HG02610 (cell line): ENCODE data around the gene RMI1.
"Not testable (repeated sequence)": the region's sequence is repeated elsewhere in the genome, so short reads cannot be mapped to it uniquely, and the experiment has no call there.

ENCODE experiments used
- ATAC-seq: cut with Tn5 transposase; IDR thresholded peaks from one replicate; pipeline ENCODE4 v1.9.1; 2021; ENCODE audit warnings: mild to moderate bottlenecking, moderate library complexity; ENCODE audit not compliant: unreplicated experiment

RMI1 gene

DNA sequence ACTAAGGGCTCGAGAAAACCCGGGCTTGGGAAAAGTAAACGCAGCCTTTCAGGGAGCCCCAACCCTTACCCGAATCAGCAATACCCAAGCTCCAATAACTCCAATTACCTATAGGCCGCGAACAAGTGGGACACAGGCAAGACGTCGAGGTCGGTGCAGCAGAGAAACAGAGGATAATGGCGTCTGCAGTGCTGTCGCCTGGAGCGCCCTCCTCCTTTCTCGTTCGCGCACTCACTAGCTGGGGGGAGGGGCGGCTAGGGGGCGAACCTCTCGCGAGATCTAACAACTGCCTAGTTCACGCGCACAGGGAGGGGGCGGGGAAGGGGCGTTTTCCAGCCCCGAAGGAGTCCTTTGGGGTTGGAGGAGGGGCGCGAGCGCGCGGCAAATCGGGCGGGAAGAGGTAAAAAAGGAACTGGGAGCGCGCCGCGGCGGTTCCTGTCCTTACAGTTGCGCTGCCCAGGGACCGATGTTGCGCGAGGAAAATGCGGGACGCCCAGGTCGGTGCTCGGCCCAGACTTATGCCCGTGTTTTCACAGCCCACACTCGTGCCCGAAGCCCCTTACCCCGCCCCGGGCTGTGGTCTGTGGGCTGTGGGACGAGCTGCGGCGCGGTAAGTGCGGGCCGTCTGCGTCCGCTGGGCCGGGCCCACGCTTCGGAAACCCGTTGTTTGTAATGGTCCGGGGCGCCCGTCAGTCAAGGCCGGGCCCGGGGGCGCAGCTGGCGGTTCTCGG is at the start of gene RMI1:
Gene RMI1, plus strand, starts transcription at position 411 of the 731 bp plus-strand sequence. CDS start 20,182 bp downstream, outside the sequence.
- ATAC-seq: peak; percentile 71

DNA sequence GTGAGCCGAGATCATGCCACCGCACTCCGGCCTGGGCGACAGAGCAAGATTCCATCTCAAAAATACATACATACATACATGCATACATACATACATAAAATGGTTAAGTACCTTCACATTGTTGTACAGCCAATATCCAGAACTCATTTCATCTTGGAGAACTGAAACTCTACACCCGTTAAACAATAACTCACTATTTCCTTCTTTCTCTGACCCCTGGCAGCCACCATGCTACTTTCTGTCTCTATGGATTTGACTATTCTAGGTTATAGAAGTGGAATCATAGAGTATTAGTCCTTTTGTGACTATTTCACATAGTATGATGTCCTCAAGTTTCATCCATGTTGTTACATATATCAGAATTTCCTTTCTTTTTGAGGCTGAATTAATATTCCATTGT is 49.7 kb upstream of the RMI1 start:
- no peak for ATAC-seq

DNA sequence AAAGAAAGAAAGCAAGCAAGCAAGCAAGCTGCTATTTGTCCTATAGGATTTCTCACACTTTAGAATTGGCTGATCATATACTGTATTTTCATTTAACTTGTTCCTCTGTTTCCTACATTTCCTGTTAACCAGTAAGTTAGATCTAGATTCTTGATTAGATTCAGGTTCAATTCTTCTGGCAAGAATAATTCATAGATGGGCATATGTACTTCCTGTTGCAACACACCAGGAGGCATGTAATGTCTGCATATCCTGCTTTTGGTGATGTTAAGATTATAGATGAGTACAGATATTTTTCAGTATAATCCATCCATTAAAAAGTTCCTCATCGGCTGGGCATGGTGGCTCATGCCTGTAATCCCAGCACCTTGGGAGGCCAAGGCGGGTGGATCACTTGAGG is 48.6 kb upstream of the RMI1 start:
- ATAC-seq: no peak

DNA sequence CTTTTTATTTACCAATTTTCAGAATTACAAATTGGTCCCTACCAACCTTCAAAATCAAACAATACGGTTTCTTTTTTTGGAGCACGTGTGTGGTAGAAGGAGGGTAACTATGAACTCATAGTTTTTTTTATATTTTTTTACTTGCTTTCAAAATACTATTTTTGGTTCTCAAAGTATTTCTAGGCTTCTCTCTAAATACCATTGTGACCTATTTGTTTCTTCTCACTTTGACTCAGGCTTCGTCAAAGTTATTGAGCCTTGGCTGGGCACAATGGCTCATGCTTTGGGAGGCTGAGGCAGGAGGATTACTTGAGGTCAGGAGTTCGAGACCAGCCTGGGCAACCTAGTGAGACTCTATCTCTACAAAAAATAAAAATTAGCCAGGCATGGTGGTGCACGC is 47.8 kb upstream of the RMI1 start:
- ATAC-seq: no peak

DNA sequence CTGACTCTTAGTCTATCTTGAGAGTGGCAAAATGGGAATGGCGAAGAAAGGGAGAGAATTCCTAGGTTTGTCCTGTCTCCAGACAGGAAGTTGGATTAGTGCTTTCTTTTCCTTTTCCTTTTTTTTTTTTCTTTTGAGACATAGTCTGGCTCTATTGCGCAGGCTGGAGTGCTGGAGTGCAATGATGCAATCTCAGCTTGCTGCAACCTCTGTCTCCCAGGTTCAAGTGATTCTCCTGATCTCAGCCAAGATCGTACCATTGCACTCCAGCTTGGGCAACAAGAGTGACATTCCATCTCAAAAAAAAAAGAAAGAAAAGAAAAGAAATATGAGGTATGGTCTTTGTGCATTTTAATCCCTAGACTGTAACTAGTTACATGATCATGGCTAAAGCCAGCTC is 46.8 kb upstream of the RMI1 start:
- ATAC-seq: no peak

DNA sequence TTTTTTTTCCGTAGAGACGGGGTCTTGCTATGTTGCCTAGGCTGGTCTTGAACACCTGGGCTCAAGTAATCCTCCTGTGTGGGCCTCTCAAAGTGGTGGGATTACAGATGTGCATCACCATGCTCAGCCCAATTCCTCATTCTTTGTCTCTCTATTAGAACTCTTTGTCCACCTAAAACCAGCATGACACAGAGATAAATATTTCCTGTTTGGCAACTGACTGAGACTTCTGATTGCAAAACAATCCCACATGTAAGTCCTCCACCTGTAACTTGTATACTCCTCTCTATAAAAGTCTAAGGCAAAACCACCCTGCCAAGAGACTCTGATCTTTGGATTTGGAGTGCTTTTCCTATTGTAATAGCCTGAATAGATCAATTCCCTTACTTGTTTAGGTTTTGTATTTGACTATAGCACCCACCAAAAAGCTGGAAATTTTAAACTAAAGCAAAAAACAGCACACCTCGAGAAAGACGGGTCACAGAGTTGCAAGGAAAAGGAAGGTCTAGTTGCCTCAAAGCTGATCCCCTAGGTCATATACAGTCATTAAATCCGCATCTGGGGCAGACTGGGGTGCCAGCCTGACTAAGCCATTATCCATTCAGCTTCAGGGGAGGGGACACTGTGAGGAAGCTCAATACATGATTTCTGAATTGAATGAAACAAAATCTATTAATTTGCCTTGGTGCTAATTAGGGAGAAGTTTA is 45.9 kb upstream of the RMI1 start:
- ATAC-seq: no peak

DNA sequence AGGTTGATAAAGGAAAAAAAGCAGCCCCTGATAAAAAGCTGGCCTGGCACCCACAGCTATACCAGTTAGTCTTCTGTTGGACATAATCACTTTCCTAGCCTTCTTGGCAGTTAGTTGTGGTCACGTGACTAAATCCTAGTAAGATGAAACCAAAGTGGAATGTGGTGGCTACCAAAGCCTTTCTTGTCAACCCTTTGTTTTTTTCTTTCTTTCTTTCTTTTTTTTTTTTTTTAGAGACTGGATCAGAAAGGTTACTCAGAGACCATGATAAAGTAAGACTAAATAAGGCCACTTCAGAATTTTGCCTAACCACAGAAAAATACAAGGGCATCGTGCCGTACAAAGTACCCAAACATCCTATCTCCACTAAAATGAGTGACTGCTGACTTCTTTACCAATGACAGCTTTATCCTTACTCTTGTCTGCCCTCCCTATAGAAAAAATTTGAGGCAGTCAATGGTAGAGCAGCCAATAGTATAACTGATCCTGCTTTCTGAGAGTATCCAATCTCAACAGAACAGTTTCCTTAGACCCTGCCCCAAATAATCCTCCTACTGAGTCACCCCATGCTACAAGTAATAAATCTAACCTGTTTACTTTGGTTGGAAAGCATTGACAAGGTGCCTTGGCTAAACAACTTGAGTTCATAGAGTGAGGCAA is 45.2 kb upstream of the RMI1 start:
- no peak for ATAC-seq

DNA sequence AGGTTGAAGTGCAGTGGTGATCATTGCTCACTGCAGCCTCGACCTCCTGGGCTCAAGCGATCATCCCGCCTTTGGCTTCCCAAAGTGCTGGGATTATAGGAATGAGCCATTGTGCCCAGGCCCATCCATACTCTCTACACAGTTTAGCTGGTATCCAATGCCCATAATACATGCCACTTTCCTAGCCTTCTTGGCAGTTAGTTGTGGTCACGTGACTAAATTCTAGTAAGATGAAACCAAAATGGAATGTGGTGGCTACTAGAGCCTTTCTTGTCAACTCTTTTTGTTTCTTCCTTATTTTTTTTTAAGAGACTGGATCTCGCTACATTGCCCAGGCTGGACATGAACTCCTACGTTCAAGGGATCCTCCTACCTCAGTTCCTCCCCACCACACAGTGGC is 44.1 kb upstream of the RMI1 start:
- no peak for ATAC-seq

DNA sequence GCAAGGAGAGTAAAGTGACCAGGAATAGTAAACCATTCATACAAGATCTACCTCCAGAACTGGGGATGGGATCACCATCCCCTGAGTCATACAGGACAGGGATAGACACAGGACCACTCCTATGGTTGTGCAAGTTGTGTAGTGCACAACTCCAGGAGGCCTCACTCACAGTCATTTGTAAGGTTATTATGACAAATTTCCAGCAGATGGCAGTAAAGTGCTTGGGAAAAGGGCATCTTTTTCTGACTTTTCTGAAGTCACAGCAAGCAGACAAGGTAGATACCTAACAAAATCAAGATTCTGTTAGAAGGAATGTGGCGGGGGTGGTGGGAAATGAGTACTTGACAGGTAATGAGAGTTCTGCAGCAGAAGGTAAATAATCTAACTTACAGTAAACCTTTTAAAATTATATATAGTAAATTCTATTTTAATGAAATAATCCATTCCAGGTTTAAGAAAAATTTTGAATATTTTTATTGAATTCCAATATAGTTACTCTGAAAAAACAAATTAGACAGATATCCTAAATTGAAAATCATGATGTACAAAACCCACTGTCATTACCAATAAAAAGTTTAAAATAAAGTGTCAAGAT is 42.6 kb upstream of the RMI1 start:
- ATAC-seq: peak; percentile 66

DNA sequence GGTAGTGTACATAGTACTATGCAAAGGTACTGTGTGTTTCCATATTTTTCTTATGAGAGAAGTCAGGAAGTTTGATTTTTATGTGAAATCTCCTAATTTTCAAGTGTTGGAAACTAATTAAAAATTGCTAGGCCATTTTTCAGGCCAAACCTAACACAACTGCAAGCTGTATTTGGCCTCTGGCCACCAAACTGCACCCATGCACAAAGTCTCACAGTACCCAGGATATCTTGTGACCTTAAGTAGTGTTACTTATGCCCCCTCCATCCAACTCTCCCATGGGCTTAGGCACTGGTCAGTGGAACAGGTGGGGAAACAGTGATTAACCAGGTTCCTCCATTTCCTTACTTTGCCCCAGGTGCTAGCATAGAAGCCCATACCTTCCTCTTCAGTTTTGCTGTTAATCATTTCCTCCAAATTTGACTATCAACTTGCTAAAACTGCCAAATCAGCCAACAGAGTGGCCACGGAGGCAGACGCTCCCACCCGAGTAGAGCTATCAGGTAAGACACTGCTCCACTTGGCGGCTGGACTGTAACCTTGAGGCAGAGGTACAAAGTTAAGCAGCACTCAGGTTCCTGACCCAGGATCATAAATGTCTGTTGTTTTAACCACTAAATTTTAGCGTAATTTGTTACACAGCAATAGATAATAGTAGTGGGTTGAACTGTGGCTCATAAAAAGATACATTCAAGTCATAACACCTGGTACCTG is 39.9 kb upstream of the RMI1 start:
- ATAC-seq: no peak

DNA sequence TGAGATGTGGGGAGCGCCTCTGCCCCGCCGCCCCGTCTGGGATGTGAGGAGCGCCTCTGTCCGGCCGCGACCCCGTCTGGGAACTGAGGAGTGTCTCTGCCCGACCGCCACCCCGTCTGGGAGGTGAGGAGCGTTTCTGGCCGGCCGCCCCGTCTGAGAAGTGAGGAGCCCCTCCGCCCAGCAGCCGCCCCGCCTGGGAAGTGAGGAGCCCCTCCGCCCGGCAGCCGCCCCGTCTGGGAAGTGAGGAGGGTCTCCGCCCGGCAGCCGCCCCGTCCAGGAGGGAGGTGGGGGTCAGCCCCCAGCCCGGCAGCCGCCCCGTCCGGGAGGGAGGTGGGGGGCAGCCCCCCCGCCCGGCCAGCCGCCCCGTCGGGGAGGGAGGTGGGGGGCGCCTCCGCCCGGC is 32.5 kb upstream of the RMI1 start:
- ATAC-seq: not testable (repeated sequence)

DNA sequence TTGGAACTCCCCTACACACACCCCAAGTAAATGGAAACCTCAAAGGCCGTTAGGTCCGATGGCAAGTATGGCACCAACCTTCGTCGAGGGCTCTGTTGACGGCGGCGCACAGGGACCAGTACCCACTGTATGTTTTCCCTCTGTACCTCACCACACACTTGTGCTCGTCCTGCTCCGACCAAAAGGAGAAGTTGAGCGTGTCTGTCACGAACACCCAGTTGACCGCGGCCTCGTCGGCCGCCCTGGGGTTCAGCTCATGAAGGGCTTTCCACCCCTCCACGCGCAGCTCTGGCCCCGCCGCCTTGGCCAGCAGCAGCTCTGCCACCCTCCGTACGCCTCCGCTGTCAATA is 24.5 kb upstream of the RMI1 start:
- ATAC-seq: peak; percentile 63

DNA sequence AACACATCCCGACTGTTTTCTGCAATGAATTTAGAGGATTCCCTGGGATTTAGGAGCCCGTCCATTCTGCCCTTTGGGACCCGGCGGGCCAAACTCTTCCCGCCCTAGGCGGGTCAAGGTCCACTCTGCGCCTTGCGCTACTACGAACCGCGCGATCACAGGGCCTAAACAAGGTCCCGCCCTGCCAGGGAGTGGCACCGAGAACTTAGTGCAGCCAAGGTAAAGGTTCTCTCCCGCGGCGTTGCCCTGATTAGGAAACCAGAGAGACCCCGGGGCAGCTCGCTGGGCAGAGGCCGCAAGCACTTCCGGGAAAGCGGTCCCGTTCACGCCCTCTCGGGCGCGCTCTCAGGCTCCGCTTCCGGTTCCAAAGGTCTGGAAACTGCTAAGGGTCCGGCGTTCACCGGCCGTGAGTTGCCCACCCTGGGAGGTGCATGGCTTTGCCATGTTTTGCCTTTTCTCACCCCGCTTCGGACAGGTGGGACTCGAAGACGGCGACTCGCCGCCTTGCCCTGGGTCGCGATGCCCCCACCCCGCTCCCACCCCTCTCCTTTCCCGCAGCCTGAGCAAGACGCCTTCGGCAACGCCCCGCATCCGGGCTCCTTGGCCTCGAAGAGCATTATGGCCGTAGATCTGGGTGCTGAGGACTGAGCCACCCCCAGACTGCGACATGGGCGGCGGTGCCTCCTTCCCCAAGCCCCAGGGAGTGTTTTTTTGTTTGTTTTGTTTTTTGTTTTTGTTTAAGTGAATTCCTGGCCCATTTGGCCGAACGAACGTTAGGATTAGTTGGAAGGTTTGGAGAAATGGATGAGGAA is 24.0 kb upstream of the RMI1 start:
- peak; percentile 64 for ATAC-seq

DNA sequence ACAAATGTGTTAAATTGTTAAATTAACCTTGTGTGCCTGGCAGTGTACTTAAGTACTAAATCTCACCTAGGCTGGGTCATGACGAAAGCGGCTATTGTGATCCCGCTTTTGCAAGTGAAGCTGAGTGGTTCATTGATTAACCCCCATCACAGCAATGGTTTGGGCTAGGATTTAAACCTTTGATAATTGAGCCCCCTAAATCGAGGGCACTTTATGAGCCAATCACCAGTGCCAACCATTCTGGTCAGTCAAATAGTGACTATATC is 23.4 kb upstream of the RMI1 start:
- ATAC-seq: no peak

DNA sequence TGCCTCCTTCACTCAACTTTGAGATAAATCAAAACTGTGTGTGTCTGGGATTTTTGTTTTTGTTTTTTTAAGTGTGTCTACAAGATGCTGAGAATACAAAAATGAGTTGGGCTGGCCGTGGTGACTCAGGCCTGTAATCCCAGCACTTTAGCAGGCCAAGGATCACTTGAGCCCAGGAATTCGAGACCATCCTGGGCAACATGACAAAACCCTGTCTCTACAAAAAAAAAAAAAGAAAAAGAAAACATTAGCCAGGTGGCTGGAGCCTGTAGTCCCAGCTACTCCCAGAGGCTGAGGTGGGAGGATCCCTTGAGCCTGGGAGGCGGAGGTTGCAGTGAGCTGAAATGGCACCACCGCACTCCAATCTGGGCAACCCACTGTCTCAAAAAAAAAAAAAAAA is 21.5 kb upstream of the RMI1 start:
- no peak for ATAC-seq

DNA sequence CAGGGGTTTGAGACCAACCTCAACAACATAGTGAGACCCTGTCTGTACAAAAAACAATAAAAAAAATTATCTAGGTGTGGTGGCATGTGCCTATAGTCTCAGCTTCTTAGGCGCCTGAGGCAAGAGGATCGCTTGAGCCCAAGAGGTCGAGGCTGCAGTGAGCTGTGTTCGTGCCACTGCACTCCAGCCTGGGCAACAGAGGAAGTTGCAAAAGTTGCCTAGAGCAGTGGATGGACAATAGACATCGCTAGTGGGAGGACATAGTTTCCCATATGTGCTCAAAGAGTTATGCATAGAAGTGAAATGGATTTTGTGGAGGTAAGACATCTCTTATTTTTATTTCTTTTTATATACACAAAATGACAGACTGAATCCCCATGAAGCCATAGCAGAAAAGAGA is 19.6 kb upstream of the RMI1 start:
- no peak for ATAC-seq

DNA sequence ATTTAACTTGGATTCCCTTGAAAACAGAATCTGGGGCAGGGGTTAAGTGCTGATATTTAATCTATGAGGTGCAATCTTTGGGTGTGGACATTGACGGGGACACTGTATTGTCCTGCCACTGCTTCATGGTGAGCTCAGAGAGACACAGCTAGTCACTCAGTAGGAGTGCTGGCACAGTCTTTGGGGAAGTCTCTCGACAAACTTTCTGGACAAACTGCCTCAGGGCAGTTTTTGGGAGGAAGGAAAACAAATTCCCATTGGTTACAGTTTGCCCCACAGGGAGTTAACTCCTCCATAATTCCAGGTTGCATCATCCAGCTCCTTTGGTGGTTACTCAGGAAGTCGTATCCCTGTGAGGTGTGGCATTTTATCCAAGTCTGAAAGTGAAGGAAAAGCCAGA is 18.4 kb upstream of the RMI1 start:
- ATAC-seq: no peak

DNA sequence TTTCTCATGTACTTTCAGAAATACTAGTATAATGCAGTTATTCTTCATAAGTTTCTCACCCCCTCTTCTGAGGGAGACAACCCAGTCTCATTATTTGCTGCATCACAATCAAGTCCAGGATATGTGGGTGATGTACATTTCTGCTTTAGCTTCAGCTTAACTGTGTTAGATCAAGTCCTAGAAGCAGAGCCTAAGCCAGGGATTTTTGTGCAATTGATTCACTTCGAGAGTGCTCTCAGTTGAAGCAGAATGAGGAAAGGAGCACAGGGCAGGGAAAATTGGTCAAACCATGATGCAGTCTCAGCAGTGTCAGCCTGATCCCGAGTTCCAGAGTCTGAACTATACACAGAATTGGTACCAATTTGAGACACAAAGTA is 15.6 kb upstream of the RMI1 start:
- ATAC-seq: no peak

DNA sequence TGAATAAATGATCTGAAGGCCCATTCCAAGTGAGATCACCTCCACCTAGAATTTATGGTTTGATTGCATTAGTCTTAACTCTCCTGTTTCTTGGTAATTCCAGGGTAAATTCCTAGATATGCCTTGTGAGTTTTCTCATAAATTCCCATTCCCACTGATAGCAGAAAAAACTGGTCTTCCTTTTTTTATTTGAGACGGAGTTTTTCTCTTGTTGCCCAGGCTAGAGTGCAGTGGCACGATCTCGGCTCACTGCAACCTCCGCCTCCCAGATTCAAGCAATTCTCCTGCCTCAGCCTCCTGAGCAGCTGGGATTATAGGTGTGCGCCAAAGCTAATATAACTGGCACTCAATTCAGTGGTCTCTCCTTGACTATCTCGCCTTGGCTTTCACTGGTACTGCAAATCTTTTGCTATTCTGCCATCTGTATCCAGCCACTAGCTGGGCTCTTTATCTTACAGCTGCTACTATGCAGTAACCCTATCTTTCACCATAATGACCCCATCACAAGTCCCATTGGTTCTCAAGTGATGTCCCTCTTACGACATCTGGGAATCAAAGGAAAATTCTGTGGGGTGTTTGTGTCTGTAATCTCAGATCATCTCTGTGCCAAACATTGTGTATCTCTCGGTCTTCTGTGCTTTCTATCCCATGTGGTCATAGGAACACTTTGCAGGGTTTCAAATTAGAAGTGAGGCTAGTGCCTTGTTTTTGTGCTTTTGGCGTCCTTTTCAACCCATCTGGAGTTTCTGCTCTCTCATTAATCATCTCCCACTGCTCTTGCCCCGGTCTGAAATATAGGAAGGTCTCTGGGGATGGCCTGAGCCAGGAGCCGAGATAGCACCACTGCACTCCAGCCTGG is 15.0 kb upstream of the RMI1 start:
- ATAC-seq: no peak

DNA sequence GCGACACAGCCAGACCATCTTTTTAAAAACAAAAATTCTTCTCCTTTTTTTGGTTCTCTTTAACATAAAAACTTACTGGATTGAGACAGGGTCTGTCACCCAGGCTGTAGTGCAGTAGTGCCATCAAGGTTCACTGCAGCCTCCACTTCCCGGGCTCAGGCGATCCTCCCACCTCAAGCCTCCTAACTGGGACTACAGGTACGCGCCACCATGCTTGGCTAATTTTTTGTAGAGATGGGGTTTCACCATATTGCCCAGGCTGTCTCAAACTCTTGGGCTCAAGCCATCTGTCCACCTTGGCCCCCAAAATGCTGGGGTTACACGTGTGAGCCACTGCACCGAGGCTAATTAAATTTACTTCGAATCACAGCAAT is 14.4 kb upstream of the RMI1 start:
- no peak for ATAC-seq
